AG04449 (cell line): ENCODE results near the gene MT1B.

Source experiments
- CTCF ChIA-PET: fragments of 350-600 bp; formaldehyde crosslinking; extraction: SDS; loops from one replicate; lab custom pipeline; 2021; ENCODE audit warnings: antibody characterized with exemption; lab: Yijun Ruan, JAX
- POLR2A ChIA-PET: fragments of 400-600, 350-600 bp; formaldehyde crosslinking; extraction: SDS; loops from one replicate; lab custom pipeline; 2020; ENCODE audit warnings: antibody characterized with exemption, inconsistent platforms; lab: Yijun Ruan, JAX
- DNase-seq: peaks from one replicate; pipeline ENCODE4 v3.0.0-alpha.2; 2010; ENCODE audit warnings: low read depth, low spot score
- H3K4me3 ChIP-seq: 2 replicates; pipeline ENCODE4 v1.5.1; 2011; ENCODE audit warnings: low read depth, mild to moderate bottlenecking, control low read depth, low read length
- TF ChIP-seq, protein P1 (sequence below): IDR thresholded peaks from one replicate; pipeline ENCODE4 v1.5.1; 2011; ENCODE audit warnings: mild to moderate bottlenecking, moderate library complexity, low read length, control low read depth, inconsistent platforms; ENCODE audit not compliant: insufficient read depth; ENCODE audit errors: missing control alignments

The MT1B gene

DNA sequence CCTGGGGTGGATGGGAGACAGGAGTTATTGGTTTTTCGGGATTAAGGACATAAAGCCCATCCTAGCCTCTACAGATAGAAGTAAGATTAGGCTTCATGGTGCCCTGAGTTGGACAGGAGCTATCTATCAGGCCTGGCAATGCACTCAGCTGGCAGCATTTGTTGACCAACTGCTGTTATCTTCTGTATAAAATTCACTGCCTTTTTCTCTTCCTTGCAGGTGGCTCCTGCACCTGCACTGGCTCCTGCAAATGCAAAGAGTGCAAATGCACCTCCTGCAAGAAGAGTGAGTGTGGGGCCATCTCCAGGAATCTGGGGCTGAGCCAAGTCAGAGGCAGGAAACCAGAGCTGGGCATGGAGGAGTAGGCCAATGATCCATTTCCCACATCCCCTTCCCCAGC, 12.6 kb upstream of the MT1B start:
- POLR2A ChIA-PET: interaction anchor here (1.3 kb wide), 1 partner anchor 14 kb away, joined by 7 read pairs; the partner anchor contains the start of gene MT1E
- CTCF ChIA-PET: interaction anchor here (1.3 kb wide), 1 partner anchor 15 kb away, joined by 4 read pairs; no protein-coding TSS in a partner anchor
- no peak for DNase-seq

DNA sequence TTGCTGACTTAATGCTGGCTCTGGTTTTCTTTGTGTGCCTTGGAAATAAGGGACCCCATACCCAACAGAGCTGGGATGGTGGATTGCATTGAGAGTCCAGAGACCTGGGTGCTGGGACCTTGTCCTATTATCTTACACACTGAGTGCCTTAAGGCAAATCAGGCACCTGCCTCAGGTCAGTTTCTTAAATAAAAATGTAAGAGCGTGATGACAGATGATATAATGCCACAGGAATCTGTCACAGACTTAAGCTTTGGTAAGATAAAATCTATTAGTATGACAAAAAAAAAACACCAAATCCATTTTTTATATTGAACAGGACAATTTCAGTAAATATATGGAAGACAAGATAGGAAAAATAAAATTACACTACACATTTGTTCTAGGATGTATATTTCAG, 11.6 kb upstream of the MT1B start:
- CTCF ChIA-PET: interaction anchor here (1.2 to 1.3 kb wide), 3 partner anchors 16 to 62 kb away, joined by 3 to 4 read pairs (median 4); no protein-coding TSS in a partner anchor

More for the DNA sequence above, 12.6 kb upstream of the MT1B start:
- H3K4me3 ChIP-seq: no peak overlapping the region
- TF ChIP-seq, protein P1, sequence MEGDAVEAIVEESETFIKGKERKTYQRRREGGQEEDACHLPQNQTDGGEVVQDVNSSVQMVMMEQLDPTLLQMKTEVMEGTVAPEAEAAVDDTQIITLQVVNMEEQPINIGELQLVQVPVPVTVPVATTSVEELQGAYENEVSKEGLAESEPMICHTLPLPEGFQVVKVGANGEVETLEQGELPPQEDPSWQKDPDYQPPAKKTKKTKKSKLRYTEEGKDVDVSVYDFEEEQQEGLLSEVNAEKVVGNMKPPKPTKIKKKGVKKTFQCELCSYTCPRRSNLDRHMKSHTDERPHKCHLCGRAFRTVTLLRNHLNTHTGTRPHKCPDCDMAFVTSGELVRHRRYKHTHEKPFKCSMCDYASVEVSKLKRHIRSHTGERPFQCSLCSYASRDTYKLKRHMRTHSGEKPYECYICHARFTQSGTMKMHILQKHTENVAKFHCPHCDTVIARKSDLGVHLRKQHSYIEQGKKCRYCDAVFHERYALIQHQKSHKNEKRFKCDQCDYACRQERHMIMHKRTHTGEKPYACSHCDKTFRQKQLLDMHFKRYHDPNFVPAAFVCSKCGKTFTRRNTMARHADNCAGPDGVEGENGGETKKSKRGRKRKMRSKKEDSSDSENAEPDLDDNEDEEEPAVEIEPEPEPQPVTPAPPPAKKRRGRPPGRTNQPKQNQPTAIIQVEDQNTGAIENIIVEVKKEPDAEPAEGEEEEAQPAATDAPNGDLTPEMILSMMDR: no peak

DNA sequence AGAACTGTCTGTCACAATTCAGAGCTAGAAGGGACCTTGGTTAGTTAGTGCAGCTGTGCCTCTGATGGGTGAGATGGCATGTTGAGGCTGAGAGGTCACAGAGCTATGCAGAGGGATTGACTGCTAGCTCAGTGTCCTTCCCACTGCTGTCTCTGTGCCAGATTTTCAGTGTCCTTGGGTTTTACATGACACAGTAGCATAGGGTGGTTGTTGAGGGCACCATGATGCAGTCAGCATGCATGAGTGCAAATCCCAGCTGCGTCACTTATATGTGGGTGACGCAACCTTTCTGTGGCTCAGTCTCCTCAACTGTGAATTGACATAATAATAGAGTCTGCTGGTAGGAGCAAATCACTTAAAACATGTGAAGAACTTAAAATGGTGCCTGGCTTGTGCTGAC, 10.5 kb upstream of the MT1B start:
- no peak for DNase-seq
- CTCF ChIA-PET: interaction anchor here (1.2 to 1.4 kb wide), 3 partner anchors 11 to 61 kb away, joined by 3 to 4 read pairs (median 3); no protein-coding TSS in a partner anchor
- TF ChIP-seq, protein P1: no peak
- H3K4me3 ChIP-seq: no peak overlapping the region
- POLR2A ChIA-PET: no interaction called here

More for the DNA sequence above, 11.6 kb upstream of the MT1B start:
- TF ChIP-seq, protein P1: no peak
- H3K4me3 ChIP-seq: no peak overlapping the region
- DNase-seq: no peak
- POLR2A ChIA-PET: interaction anchor here (1.3 kb wide), 1 partner anchor 15 kb away, joined by 7 read pairs; the partner anchor contains the start of gene MT1E

DNA sequence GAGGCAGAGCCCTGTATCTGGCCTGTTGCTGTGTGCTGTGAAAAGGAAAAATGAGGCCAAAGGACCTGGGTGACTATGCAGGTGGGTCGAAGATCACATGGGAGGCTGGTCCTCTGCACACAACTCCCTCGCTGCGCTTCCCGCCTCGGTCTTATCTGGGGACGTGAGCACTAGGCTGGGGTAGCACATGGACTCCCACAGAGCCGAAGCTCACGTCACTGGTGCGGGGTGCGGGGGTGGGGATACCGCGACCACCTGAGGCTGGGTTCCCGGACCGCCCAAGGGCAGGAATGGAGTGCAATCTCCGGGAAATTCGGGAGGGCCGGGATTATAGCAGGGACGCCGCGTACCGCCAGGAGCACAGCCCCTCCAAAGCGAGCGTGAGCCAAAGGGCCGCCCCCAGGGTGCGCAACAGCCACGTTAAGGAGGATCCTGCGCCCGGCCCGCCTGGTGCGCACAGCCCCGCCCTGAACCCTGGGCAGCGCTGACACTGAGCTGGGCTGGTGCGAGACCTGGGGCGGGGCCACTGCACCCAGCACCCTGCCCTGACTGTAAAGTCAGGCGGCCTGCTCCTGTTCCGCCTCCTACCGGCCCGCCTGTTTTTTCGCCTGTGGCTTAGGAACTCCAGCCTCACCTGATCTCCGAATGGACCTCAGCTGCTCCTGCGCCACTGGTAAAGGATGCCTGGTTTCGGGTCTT, 8.5 kb upstream of the MT1B start:
- ChIA-PET CTCF (interaction anchor here (0.8 to 1.9 kb wide), 6 partner anchors 10 to 99 kb away, joined by 3 to 7 read pairs (median 4); no protein-coding TSS in a partner anchor), POLR2A (interaction anchor here (0.8 to 1.9 kb wide), 2 partner anchors 16 to 18 kb away, joined by 4 to 6 read pairs; partner anchors contain the start of gene MT1E)
- peak overlapping the region; percentile 30 for H3K4me3 ChIP-seq
- TF ChIP-seq, protein P1: peak; percentile 9
- no peak for DNase-seq

DNA sequence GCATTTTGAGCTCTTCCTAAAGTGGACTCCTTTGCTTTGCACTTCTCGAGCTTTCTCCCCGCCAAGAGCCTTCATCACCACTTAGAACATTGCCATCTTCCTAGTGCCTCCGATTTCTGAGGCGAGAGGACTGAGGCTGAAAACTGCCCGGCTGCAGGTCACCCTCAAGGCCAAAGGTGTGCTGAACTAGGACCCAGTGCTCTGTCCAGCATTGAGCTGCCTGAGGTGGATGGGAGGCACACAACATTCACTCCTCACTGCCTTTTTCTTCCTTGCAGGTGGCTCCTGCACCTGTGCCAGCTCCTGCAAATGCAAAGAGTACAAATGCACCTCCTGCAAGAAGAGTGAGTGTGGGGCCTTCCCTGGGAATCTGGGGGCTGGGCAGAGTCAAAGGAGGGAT, 7.9 kb upstream of the MT1B start:
- DNase-seq: no peak
- TF ChIP-seq, protein P1: no peak
- ChIA-PET CTCF (interaction anchor here (0.8 to 1.9 kb wide), 5 partner anchors 9 to 99 kb away, joined by 3 to 7 read pairs (median 4); no protein-coding TSS in a partner anchor), POLR2A (interaction anchor here (0.8 to 1.9 kb wide), 2 partner anchors 17 to 18 kb away, joined by 4 to 6 read pairs; partner anchors contain the start of gene MT1E)
- no peak overlapping the region for H3K4me3 ChIP-seq

DNA sequence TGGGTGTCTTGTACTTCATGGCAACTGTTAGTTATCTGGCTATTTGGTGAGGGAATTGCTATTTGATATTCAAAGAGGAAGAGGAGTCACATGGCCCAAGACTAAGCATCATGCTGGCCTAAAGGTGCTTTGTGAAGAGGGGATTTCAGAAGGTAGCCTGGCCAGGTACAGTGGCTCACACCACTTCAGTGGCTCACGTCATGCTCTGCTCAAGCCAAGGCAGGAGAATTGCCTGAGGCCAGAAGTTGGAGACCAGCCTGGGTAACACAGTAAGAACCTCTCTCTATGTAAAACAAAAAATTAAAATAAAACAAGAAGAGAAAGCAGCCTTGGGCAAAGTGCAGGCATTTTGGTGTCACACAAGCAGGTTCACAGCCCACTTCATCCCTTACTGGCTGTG, 6.4 kb upstream of the MT1B start:
- POLR2A ChIA-PET: interaction anchor here (1.9 kb wide), 1 partner anchor 18 kb away, joined by 4 read pairs; no protein-coding TSS in a partner anchor
- H3K4me3 ChIP-seq: no peak overlapping the region
- TF ChIP-seq, protein P1: no peak
- no peak for DNase-seq
- CTCF ChIA-PET: no interaction called here
